ENCODE results near the gene CEMIP2. TPM values are rescaled to one million over a fixed set of nuclear protein-coding genes. Genes with fewer than 3 reads are reported as not detected.
"Not testable (repeated sequence)": the region's sequence is repeated elsewhere in the genome, so short reads cannot be mapped to it uniquely, and the experiment has no call there.

The CEMIP2 gene
- total RNA-seq, 3 donors from 2014 or later (not counting 1 experiment from before 2014, with no cell fraction given), result 204 to 326 (median 230) TPM

DNA sequence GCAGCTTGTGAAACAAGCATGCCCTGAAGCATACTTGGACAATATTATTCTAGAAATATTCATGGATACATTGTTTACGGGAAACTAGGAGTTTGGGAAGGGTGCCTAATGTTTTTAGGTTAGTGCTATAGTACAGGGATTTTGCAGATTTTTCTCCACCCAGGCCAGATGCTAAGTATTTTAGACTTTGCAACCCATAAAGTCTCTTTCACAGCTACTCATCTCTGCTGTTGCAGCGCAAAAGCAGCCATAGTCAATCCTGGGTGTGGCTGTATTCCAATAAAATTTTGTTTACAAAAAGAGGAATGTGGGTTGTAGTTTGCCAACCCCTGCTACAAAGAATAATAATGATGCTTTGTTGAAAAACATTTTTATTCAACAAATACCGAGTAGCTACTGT lies 106.2 kb downstream of the CEMIP2 start:
- intact Hi-C loops (cut with micrococcal nuclease), result no loop called here
- 100% methylated on average over 2 of the region's 3 CpGs for WGBS (ENCODE audit: insufficient coverage)
- Mint-ChIP-seq H3K9me3 (no peaks in the 10 kb centered on the region), H3K36me3 (peaks cover 5% of the 10 kb centered on the region), H3K4me1 (peaks cover 19 to 38% of the 10 kb centered on the region in 2 donors), H3K4me3 (no peak overlapping the region), H3K27me3 (ENCODE audit: low read depth in 2 of 2) (no peaks in the 10 kb centered on the region), H3K27ac (no peak overlapping the region)
- Histone ChIP-seq H3K27me3 (ENCODE audit: control insufficient read depth, insufficient read depth, low read length) (no peaks in the 10 kb centered on the region), H3K36me3 (ENCODE audit: control insufficient read depth, insufficient read depth, low read length) (no peaks in the 10 kb centered on the region), H3K9me3 (ENCODE audit: control insufficient read depth, insufficient read depth, low read length) (peaks cover 3% of the 10 kb centered on the region), H3K4me1 (ENCODE audit: control insufficient read depth, insufficient read depth, low read length) (peaks cover 5% of the 10 kb centered on the region), H3K27ac (ENCODE audit: low read length) (no peak overlapping the region), H3K4me3 (ENCODE audit: low read length) (no peak overlapping the region)
- ATAC-seq, result no peak
- TF ChIP-seq, protein P1, sequence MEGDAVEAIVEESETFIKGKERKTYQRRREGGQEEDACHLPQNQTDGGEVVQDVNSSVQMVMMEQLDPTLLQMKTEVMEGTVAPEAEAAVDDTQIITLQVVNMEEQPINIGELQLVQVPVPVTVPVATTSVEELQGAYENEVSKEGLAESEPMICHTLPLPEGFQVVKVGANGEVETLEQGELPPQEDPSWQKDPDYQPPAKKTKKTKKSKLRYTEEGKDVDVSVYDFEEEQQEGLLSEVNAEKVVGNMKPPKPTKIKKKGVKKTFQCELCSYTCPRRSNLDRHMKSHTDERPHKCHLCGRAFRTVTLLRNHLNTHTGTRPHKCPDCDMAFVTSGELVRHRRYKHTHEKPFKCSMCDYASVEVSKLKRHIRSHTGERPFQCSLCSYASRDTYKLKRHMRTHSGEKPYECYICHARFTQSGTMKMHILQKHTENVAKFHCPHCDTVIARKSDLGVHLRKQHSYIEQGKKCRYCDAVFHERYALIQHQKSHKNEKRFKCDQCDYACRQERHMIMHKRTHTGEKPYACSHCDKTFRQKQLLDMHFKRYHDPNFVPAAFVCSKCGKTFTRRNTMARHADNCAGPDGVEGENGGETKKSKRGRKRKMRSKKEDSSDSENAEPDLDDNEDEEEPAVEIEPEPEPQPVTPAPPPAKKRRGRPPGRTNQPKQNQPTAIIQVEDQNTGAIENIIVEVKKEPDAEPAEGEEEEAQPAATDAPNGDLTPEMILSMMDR (IDR thresholded peaks at IDR 0.05), result no peak
- no peak for DNase-seq

DNA sequence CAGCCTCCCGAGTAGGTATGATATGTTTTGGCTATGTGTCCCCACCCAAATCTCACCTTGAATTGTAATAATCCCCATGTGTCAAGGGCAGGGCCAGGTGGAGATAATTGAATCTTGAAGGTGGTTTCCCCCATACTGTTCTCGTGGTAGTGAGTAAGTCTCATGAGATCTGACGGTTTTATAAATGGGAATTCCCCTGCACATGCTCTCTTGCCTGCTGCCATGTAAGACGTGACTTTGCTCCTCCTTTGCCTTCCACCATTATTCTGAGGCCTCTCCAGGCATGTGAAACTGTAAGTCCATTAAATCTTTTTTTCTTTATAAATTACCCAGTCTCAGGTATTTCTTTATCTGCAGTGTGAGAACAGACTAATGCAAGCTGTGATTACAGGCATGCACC lies 111.0 kb downstream of the CEMIP2 start:
- DNase-seq; H3K27me3 Mint-ChIP-seq (ENCODE audit: low read depth in 2 of 2); intact Hi-C loops (cut with micrococcal nuclease); H3K9me3 ChIP-seq (ENCODE audit: control insufficient read depth, insufficient read depth, low read length); H3K4me3 Mint-ChIP-seq; H3K36me3 Mint-ChIP-seq; H3K4me3 ChIP-seq (ENCODE audit: low read length); H3K9me3 Mint-ChIP-seq; H3K27me3 ChIP-seq (ENCODE audit: control insufficient read depth, insufficient read depth, low read length); H3K27ac ChIP-seq (ENCODE audit: low read length); H3K36me3 ChIP-seq (ENCODE audit: control insufficient read depth, insufficient read depth, low read length); H3K4me1 ChIP-seq (ENCODE audit: control insufficient read depth, insufficient read depth, low read length); H3K27ac Mint-ChIP-seq: not testable (repeated sequence)
- peak in 1 of 3 donors; percentile 12 for ATAC-seq
- peaks cover 21 to 36% of the 10 kb centered on the region in 2 donors for H3K4me1 Mint-ChIP-seq
- WGBS (ENCODE audit: insufficient coverage), result 58% methylated on average over 4 of the region's 4 CpGs

DNA sequence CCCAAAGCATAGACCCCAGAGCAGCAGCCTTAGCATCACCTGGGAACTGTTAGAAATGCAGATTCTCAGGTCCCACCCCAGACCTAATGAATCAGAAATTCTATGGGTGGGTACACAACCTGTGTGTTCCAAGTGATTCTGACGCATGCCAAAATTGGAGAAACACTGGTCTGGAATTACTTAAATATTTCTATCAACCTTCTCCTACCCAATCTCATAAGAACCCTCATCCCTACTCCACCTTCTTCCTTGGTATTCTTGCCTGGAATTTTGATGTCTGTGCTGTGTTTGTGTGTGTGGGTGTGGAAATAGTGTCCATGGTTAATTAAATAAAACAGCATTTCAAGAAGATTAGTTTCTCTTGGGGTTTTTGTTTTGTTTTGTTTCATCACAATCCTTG lies 111.8 kb downstream of the CEMIP2 start:
- no peaks in the 10 kb centered on the region for H3K27me3 ChIP-seq (ENCODE audit: control insufficient read depth, insufficient read depth, low read length)
- 90% methylated on average over 1 of the region's 1 CpG for WGBS (ENCODE audit: insufficient coverage)
- TF ChIP-seq, protein P1 (IDR thresholded peaks at IDR 0.05), result no peak
- no peak for DNase-seq
- H3K9me3 ChIP-seq (ENCODE audit: control insufficient read depth, insufficient read depth, low read length), result peaks cover 5% of the 10 kb centered on the region
- H3K4me3 ChIP-seq (ENCODE audit: low read length), result no peak overlapping the region
- peaks cover 5% of the 10 kb centered on the region for H3K4me1 ChIP-seq (ENCODE audit: control insufficient read depth, insufficient read depth, low read length)
- Mint-ChIP-seq H3K36me3 (no peaks in the 10 kb centered on the region), H3K27me3 (ENCODE audit: low read depth in 2 of 2) (no peaks in the 10 kb centered on the region), H3K27ac (no peak overlapping the region), H3K4me3 (no peak overlapping the region), H3K9me3 (no peaks in the 10 kb centered on the region), H3K4me1 (peaks cover 24 to 40% of the 10 kb centered on the region in 2 donors)
- intact Hi-C loops (cut with micrococcal nuclease), result no loop called here
- H3K36me3 ChIP-seq (ENCODE audit: control insufficient read depth, insufficient read depth, low read length), result no peaks in the 10 kb centered on the region
- no peak overlapping the region for H3K27ac ChIP-seq (ENCODE audit: low read length)
- no peak for ATAC-seq

DNA sequence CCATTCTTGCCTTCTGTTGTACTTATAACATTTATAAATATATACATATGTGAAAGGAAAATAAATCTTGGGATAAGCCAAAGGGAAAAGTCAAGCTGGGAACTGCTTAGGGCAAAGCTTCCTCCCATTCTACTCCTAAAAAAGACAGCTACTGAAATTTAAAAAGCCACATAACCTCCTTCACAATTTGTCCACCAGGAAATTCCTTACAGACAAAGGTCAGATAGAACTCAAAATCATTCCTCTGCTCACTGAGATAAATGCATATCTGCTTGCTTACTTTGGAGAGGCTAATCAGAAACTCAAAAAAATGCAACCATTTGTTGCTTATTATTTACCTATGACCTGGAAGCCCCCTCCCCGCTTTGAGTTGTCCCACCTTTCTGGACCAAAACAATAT lies 112.5 kb downstream of the CEMIP2 start:
- 90% methylated on average over 1 of the region's 1 CpG for WGBS (ENCODE audit: insufficient coverage)
- intact Hi-C loops (cut with micrococcal nuclease), result no loop called here
- H3K27ac ChIP-seq (ENCODE audit: low read length), result no peak overlapping the region
- peaks cover 5% of the 10 kb centered on the region for H3K9me3 ChIP-seq (ENCODE audit: control insufficient read depth, insufficient read depth, low read length)
- no peak for ATAC-seq
- peaks cover 5% of the 10 kb centered on the region for H3K4me1 ChIP-seq (ENCODE audit: control insufficient read depth, insufficient read depth, low read length)
- no peaks in the 10 kb centered on the region for H3K36me3 ChIP-seq (ENCODE audit: control insufficient read depth, insufficient read depth, low read length)
- H3K27me3 ChIP-seq (ENCODE audit: control insufficient read depth, insufficient read depth, low read length), result no peaks in the 10 kb centered on the region
- Mint-ChIP-seq H3K27ac (no peak overlapping the region), H3K27me3 (ENCODE audit: low read depth in 2 of 2) (no peaks in the 10 kb centered on the region), H3K9me3 (no peaks in the 10 kb centered on the region), H3K36me3 (no peaks in the 10 kb centered on the region), H3K4me1 (peaks cover 22 to 34% of the 10 kb centered on the region in 2 donors), H3K4me3 (no peak overlapping the region)
- no peak overlapping the region for H3K4me3 ChIP-seq (ENCODE audit: low read length)
- DNase-seq, result no peak
- TF ChIP-seq, protein P1 (IDR thresholded peaks at IDR 0.05), result no peak

Measured in natural killer cell (primary cell).